ENCODE results near the gene AK5.

AK5 gene

DNA sequence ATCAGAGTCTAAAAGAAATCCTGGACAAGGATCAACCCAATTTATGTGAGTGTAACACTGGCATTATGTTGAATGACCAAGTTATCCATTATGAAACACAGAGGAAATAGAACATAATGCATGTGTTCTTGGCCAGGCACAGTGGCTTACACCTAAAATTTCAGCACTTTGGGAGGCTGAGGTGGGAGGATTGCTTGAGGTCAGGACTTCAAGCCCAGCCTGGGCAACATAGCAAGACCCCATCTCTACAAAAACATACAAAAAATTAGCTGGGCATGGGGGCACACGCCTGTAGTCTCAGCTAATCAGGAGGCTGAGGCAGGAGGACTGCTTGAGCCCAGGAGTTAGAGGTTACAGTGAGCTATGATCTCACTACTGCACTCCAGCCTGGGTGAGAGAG, 270.8 kb downstream of the AK5 start:
- no peak for DNase-seq

DNA sequence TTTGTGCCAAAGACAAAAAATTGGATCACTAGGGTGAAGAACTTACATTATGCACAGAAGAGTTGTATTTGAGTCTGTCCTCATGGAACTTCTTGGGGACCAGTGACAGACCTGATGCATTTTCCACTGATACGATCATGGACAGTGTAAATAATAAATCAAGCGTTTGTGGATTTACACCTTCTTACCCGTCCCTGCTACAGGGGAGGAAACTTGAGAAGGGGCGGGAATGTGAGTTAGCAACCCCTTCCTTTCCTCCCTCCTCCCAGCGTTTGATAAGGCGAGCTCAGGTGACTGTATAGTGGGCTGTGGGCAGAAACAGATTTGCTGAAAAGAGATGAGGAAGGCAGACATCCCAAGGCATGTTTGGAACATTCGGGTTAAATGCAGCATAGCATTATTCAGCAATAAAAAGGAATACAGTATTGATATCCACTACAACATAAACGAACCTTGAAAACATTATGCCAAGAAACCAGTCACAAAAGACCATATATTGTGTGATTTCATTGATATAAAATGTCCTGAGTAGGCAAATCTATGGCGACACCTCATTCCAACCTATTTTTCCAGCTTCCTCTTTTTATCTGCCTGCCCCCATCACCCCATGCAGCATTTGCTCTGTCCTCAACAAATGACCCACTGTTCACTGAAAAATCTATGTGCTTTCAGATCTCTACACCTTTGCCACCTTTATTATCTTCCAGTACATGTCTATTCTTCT, 271.9 kb downstream of the AK5 start:
- no peak for DNase-seq

DNA sequence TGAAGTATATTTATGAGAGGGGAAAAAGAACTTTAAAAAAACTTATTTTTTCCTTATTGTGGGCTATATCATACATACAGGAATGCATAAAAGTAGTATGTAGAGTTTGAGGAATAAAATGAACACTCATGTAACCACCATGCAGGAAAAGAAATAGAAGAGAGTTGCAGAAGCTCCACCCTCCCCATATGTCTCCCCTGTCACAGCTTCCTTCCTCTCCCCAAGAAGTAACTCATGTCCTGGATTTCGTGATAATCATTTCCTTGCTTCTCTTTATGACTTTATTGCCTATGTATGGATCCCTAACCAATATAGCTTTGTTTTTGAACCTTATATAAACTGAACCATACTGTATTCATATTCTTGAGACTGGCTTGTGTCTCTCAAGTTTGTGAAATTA, 274.2 kb downstream of the AK5 start:
- no peak for DNase-seq

DNA sequence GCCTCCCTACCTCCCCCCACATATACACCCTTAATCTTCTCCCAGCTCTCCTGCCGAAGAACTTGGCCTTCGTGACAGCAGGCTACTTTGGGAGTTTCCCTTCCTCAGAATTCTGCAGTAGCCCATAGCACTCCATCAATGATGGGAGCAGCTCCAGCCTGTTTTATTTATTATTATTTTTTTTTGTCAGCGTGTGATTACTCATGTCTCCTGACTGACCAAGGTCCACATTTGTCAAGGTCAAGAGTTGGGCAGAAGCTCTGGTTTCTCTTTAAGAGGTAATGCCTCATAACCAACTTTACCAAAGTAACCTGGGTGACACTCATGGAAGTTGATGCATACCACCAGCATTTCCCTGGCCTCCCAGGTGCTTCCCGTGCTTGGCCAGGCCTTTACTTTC, 275.2 kb downstream of the AK5 start:
- no peak for DNase-seq

DNA sequence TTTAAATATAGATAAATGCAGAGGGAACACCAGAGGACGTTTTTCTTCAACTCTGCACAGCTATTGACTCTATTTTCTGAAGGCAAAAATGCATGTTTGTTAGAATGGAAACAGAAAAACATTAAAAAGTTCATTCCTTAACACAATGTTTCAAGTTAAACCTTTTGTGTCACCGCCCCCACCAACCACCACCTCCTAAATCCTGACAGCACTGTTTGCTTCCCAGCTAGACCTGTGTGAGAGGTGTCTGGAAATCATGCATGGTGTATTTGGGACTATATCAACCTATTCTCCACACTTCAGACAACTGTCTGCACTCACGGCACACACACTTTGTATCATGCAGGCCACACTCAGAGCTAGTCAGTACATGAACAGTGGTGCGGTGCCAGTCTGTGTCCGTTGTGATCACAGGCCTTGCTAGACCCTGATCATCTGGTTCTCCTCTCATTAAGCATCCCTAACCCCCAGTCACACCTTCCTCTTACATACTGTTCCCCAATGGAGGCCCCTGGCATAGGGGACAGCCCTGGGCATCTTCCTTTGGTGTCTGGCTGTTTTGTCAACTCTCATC, 276.9 kb downstream of the AK5 start:
- DNase-seq, result no peak

DNA sequence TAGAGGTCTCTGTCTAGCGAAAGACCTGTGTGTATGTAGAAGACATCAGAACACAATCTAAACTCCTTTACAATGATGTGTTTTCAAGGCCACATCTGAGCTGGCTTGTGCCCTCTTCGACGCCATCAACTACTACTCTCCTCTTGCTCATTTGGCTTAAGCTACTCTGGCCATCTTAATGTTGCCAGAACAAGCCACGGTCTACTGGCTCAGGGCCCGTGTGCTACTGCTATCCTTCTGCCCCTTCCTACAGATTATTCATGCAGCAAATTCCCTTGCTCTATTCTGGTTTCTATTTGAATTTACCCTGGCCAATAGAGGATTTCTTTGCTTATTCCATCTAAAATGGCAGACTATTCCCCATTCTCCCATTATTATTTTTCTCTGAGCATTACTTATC, 278.9 kb downstream of the AK5 start:
- DNase-seq, result no peak

DNA sequence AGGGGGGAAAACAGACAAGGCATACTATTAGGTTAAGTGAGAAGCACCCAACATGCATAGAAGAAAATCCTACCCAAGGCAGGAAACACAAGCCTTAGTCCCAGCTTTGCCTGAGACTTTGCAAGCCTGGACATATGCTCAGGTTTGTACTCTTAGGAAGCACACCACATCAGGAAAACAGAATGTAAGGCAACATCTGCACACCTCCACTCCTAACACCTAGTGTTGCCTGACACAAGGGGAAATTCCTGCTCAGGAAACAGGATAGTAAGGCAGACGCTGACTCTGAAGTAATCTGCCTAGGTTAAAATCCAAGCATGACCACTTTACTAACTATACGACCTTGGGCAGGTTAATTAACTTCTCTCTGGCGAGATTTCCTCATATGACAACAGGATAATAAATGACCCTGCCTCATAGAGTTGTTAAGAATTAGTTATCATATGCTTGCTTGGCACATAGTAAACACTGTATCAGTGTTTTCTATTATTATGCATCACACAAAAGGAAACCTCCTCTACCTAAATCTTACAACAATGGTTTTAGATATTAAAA, 280.9 kb downstream of the AK5 start:
- DNase-seq, result no peak

DNA sequence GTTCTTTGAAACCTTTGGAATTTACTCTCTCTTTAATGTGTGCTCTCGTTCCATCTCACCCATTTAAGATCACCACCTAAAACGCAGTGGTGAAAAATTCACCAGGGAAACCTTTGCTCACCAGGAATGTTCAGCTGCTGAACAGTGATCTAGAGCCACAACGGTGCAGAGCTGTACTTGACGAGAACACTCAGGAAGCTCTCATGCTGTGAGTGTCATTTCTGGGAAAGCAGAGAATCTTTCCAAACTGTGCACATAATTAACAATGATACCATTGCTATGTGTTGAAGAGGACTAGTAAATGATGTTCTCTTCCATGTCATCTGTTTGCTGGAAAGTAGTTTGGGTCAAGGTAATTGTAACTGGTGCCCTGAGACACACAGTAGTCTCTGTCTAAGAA, 283.5 kb downstream of the AK5 start:
- DNase-seq, result no peak

DNA sequence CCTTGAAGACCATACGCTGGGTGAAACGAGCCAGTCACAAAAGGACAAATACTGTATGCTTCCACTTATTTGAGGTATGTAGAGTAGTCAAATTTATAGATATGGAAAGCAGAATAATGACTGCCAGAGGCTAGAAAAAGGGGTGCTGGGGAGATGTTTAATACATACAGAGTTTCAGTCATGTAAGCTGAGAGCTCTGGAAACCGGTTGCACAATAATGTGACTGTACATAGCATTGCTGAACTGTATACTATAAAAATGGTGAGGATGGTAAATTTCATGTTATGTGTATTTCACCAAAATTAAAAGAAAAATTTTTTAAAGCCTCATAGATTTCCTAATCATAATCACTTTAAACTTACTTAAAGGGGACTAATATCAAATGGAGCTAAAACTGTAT, 289.8 kb downstream of the AK5 start:
- no peak for DNase-seq

DNA sequence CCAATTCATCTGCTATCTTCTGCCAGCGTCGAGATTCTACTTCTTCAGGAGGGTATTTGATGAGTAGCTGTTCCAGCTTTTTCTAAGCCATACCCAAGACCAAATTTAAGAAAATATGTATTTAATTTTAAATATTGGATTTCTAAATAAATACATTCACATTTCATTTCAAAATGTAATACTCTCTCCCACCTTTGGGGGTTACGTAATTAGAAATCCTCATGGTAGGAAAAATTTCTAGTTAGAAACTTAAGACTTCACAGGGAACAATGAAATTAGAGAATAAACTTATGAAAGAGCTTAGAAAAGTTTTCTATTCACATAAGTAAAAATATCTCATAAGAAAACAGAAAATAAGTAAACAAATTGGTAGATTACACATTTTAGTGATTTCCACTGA, 297.7 kb downstream of the AK5 start:
- no peak for DNase-seq

DNA sequence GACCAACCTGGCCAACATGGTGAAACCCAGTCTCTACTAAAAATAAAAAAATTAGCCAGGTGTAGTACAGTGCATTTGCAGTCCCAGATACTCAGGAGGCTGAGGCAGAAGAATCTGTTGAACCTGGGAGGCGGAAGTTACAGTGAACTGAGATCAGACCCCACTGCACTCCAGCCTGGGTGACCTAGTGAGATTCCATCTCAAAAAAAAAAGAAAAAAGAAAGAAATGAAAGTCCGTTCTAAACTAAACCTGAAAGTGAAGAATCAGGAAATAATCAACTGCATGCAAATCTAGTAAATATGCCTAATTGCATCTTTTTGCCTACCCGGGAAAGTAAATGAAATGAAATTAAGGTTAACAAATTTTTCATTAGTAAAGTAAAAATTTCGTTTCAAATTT, 301.1 kb downstream of the AK5 start:
- DNase-seq, result no peak

DNA sequence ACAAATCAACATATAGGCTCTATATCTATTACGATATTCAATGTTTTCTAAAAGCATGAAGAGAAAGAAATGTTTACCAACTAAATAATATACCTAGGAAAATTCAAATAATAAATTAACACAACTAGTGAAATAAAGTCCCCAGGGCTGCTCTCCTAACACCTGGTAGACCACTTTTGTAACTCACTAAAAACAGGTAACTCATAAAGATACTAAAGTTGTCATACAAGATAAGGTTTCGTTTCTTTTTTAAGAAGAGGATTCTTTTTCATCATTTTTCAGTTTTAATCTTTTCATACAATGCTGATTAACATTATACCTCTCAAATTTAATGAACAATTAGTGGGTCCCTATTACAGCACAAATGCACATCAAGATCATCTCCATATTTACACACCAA, 301.7 kb downstream of the AK5 start:
- DNase-seq, result no peak

DNA sequence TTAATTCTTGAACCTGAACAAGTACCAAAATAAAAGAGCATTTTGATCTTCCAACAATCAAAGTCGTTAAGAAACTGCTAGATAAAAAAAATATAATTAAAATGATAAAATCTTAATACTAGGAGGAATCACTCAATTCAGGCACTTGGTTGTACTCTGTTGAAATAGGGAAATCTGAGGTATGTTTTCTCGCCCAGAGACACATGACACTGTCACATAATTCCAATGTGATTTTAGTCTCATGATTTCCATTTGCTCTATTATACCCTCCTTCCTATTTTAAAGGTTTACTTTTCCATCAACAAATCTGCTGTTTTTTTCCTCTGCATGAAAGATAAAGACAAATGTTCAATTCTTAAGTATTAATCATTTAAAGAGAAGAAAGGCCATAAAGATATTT, 303.1 kb downstream of the AK5 start:
- DNase-seq, result no peak

DNA sequence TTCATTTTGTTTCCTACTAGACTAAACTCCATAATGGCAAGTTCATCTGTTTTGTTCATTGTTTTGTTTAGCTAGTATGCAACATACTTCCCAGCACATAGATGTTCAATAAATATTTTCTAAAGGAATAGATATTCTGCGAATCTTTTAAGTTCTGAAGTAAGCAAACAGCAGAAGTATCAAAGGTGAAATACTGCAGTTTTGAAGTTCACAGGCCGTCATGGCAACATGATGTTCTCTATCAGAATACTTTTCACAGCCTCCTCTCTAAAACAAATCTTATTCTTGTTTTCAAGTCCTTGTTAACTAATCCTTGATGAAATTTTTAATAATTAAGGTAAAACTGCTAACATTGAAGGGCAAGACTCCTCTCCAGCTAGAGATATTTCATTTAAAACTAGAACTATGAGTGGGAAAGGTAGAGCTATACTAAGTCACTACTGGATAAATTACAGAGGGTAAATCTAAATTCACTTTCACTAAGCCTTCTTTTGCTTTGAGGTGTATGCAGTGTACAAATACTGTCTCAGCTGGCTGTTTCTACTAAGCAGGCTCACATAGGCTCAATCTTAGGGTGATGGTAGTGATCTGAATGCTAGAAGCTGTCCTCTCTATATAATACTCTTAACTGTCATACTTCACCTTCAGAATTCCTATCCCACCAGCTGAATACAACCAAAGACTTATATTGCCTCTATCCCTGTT, 303.9 kb downstream of the AK5 start:
- no peak for DNase-seq

DNA sequence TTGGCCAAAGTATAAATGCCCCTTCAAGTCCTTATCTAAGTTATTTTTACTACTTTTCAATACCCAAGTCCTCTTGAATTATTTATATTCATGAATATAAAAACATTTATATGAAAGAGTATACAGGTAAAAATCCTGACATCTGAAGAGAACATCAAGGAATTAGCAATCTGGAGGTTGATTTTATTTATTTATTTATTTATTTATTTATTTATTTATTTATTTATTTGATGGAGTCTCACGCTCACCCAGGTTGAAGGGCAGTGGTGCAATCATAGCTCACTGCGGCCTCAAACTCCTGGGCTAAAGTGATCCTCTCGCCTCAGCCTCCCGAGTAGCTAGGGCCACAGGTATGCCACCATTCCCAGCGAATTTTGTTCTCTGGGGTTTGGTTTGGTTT, 307.4 kb downstream of the AK5 start:
- no peak for DNase-seq

DNA sequence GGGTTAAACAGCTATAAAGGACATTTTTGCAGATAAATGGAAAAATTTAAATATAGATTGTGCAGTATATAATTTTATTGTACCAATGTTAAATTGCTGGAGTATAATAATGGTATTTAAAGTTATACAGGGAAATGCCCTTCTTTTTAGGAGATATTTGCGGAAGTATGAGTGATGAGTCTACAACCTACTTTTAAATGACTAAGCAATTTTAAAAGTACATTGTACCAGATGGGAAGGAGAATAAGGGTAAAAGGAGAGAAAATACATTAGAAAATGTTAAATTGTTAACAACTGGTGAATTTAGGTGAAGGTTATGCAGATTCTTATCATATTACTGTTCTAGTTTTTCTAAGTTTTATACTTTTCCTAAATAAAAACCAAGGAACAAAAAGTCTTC, 308.8 kb downstream of the AK5 start:
- no peak for DNase-seq

DNA sequence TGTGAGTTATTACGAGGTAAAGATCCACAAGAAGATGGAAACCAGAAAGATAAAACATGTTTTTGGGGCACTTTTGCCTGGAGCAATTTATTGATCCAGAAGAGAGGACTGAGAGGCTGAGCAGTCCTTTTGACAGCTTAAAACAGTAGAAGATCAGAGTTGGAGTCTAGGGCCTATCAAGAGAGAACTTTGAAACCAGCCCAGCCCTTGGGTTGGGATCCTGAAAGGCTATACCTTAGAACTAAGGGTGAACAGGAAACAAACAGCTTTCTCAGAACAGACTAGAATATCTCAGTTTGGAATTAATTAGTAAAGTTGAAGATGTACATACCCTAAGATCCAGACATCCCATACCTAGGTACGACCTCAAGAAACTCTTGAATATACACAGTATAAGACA, 311.1 kb downstream of the AK5 start:
- DNase-seq, result no peak

DNA sequence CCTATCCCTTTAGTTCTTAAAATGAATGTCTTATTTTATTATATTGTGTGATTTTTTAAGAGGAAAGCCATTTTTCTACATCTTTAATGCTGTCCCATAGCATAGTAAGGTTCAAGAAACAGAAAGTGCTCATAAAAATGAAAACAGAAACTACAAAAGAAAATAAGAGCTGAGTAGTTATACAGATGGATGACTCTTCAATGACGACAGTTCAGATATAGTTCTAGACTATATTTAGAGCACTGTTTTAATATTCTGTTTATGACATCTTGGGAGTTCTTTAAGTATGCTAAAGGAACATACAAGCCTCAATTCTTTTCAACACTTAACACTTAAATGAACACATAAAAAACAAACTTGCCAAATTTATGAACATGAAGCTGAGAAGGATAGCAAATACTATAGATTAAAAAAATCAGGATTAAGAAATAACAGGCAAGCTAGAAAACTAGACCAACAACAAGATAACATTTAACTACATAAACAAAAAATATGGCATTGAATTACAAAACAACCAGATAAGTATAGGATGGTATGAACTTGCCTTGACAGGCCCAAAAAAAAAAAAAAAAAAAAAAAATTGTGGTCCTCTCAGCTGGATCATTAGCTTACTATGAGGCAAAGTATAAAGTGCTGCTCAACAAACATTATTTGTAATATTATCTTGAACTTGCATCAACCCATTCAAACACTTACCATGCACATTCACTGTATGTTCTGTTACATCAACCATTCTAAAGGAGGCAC, 312.7 kb downstream of the AK5 start:
- DNase-seq, result no peak

DNA sequence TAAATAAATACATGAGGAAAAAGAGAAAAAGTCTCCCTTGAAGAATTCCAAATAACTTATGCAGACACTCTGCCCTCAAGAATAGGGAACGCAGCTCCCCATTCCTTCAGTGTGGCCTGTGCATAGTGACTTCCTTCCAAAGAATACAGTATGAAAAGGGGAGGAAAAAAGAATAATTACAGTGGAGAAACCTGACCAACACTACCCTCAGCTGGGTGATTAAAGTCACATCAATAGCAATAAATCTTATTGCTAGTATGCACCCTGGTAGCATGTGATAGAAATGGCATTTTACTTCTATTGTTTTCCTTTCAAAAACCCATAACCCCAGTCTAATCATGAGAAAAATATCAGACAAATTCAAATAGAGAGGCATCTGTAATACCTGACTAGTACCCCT, 315.5 kb downstream of the AK5 start:
- no peak for DNase-seq

DNA sequence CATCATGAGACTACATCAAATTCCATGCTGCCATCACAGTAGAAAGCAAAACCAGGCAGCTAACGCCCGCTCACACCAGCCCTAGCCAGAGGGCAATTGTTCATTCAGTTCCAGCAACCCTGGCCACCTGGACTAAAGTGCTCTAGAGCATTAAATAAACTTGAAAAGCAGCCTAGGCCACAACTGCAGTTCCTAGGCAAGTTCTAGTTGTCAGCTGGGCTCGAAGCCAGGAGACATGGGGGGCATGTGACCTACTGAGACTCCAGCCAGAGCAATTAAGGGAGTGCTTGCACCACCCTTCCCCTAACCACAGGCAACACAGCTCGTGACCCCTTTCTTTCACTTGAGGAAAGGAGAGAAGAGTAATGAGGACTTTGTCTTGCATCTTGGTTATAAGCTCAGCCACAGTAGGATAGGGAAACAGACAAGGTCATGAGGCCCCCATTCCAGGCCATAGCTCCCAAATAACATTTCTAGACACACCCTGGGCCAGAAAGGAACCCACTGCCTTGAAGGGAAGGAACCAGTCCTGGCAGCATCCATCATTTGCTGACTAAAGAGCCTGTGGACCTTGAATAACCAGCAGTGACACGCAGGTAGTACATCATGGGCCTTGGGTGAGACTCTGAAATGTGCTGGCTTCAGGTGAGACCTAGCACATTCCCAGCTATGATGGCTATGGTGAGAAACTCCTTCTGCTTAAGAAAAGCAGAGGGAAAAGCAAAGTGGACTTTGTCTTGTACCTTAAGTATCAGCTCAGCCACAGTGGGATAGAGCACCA, 323.6 kb downstream of the AK5 start:
- DNase-seq, result no peak

DNA sequence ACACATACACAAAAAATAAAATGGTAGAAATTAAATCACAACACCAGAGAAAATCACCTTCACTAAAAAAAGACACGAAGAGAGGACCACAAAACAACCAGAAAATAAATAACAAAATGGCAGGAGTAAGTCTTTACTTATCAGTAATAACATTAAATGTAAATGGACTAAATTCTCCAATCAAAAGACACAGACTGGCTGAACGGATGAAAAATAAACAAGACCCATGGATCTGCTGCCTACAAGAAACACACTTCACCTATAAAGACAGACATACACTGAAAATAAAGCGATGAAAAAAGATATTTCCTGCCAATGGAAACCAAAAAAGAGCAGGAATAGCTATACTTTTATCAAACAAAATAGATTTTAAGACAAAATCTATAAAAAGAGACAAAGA, 327.1 kb downstream of the AK5 start:
- no peak for DNase-seq

Data from stimulated activated naive CD4-positive, alpha-beta T cell treated with Interleukin-2 at 50 U/mL for 16 hours (primary cell).